HFF-Myc (cell line): ENCODE measurements around the gene CA10.

Source experiments
- DNase-seq: peaks from one replicate; pipeline ENCODE4 v3.0.0-alpha.2; 2011; ENCODE audit warnings: low read depth; ENCODE audit errors: extremely low read depth
- H3K4me3 ChIP-seq: replicated peaks from 2 replicates; pipeline ENCODE4 v1.5.1; 2011; ENCODE audit warnings: low read depth, mild to moderate bottlenecking, control low read depth, low read length
- TF ChIP-seq, protein P1 (sequence below): IDR thresholded peaks from 2 replicates; pipeline ENCODE4 v1.5.1; 2012; ENCODE audit warnings: mild to moderate bottlenecking, low read depth, low read length, control low read depth; ENCODE audit errors: missing control alignments

Gene CA10

DNA sequence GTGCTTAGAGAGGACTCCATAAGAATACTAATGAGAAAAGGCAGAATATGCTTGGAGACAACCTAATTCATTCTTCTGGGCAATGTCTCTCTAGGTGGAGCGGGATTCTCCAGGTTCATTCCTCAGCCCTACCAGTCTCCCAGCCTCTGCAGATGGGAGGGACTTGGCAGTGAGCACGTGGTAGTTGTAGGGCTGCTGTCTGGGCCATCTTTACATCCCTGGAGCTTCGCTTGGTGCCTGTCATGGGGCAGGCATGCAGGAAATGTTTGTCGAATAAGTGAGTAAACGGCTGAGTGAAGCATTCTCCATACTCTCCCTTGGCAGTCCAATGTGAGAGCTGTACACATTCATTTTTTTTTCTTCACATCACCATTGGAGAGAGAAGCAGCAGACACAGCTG, 510.7 kb downstream of the CA10 start:
- TF ChIP-seq, protein P1, sequence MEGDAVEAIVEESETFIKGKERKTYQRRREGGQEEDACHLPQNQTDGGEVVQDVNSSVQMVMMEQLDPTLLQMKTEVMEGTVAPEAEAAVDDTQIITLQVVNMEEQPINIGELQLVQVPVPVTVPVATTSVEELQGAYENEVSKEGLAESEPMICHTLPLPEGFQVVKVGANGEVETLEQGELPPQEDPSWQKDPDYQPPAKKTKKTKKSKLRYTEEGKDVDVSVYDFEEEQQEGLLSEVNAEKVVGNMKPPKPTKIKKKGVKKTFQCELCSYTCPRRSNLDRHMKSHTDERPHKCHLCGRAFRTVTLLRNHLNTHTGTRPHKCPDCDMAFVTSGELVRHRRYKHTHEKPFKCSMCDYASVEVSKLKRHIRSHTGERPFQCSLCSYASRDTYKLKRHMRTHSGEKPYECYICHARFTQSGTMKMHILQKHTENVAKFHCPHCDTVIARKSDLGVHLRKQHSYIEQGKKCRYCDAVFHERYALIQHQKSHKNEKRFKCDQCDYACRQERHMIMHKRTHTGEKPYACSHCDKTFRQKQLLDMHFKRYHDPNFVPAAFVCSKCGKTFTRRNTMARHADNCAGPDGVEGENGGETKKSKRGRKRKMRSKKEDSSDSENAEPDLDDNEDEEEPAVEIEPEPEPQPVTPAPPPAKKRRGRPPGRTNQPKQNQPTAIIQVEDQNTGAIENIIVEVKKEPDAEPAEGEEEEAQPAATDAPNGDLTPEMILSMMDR: no peak
- no peak overlapping the region for H3K4me3 ChIP-seq
- DNase-seq: no peak

DNA sequence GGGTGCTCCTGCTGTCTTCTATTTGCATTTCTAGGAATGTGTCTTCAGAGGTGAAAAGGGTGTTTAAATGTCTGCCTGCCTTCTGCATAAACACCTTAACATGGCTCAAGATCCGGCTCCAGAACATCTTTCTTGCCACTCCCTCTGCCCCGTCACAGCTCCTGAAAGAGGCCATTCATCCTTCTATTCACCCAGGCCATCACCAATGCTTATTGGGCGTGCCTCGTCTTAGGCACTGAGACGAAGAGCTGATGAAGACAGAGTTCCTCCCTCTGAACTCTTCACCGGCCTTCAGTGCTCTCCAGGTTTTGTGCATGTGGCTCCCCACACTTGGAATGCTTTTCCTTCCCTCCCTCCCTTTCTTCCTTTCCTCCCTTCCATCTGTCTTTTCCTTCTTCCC, 511.4 kb downstream of the CA10 start:
- H3K4me3 ChIP-seq: no peak overlapping the region
- DNase-seq: no peak
- TF ChIP-seq, protein P1: no peak

DNA sequence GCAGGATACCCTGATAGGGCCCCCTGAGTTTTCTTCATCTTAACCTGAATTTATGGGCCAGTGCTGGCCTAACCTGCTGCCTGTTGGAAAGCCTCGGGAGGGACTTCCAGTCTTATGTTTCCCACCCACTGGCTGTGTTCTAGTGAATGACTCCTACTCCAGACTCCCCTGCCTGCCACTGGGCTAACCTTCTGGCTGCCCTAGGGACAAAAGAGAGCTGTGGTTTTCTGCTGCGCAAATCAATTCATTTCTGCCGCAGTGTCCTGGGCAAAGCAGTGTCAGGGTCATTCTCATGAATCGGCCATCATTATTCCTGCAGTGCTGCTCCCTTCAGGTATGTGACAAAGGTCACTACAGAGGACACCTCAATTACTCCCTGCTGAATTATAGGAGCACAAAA, 512.0 kb downstream of the CA10 start:
- no peak overlapping the region for H3K4me3 ChIP-seq
- no peak for DNase-seq
- TF ChIP-seq, protein P1: no peak

DNA sequence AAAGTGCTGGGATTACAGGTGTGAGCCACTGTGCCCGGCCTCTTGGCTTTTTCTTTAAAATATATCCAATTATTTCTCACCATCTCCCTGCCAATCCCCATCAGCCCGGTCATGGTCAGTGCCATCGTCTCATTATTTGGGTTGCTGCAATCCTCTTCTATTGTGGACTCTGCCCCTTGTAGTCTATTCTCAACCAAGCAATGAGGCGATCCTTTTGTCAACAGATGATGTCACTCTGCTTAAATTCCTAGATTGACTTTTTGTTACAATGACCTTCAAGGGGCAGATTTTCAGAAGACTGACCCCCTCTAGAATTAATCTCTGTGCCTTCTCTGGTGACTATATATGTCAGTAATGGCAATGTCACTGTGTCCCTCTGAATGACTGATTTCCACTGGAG, 513.5 kb downstream of the CA10 start:
- TF ChIP-seq, protein P1: no peak
- H3K4me3 ChIP-seq: no peak overlapping the region
- DNase-seq: no peak

DNA sequence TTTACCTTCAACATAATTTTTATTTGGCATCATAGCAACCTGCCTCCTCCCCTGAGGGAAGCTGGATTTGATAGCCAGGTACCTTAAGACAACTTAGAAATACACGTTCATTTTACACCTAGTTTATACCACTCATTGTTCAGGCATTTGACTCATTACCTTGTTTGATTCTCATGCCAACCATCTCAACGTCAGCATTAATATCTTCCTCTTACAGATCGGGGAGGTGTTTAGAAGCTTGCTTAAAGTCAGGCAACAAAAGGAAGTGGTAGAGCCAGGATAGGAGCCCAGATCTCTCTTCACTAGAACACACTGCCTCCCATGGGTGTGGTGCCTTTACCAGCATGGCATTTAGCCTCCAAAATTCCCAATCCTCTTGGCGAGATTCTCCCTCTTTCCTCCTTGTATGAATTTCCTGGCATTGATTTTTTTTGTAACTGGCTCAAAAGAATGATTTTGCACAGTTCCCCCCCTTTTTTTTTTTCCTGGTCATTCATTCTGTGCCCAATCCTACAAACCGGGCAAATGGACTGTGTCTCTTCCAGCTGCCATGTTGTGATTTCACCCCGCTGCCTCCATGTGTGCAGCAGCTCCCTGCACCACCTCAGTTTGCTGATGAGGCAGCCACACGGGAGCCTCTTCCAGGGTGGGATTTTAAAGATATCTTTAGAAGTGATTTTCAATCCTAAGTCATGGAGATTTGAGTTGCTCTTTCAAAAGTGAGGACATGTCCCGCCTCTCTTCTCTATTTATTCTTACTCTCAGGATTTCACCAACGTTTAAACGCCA, 514.6 kb downstream of the CA10 start:
- TF ChIP-seq, protein P1: no peak
- no peak overlapping the region for H3K4me3 ChIP-seq
- no peak for DNase-seq

DNA sequence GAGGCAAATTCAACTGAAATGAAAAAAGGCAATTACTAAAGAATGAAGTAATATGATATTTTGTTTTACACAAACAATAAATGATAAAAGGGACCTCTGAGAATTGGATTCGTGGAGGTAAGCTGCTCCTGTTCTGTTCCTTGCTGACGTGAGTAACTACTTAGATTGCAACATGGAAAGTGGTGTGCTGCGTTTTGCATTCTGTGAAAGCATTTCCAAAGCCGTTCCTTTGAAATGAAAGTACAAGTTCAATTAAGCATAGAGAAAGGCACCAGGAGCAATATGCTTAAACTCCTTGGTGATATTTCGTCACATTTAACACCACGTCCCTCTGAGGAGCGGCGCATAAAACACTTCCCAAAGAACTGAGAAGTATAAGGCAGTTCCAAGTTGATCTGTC, 516.5 kb downstream of the CA10 start:
- TF ChIP-seq, protein P1: no peak
- DNase-seq: no peak
- H3K4me3 ChIP-seq: no peak overlapping the region

DNA sequence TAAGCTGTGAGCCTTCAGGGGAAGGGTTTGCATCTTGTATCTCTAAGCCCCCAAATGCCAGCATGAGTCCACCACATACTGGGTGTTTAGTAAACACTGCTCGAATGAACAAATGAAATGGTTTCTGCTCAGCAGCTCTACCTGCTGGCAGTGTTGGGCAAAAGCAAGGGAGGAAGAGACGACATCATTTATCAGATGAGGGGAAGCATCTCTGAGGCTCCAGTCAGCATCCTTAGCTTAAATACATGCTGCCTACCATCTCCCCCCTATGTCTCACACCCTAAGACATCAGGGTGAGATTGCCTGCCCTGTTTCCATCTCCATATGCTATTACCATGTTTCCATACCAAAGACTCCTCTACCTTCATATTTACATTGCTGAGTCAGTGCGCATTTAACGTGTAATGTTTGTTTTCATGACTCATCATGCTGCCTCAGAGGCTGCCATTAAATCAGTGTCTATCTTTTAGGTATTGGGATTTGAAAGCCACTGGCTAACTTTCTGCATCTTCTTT, 518.3 kb downstream of the CA10 start:
- no peak for DNase-seq
- no peak overlapping the region for H3K4me3 ChIP-seq
- TF ChIP-seq, protein P1: no peak
